Measurements from ENCODE around the gene IKZF5. TPM values are rescaled to one million over a fixed set of nuclear protein-coding genes. Genes with fewer than 3 reads are reported as not detected.

IKZF5 gene, protein sequence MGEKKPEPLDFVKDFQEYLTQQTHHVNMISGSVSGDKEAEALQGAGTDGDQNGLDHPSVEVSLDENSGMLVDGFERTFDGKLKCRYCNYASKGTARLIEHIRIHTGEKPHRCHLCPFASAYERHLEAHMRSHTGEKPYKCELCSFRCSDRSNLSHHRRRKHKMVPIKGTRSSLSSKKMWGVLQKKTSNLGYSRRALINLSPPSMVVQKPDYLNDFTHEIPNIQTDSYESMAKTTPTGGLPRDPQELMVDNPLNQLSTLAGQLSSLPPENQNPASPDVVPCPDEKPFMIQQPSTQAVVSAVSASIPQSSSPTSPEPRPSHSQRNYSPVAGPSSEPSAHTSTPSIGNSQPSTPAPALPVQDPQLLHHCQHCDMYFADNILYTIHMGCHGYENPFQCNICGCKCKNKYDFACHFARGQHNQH
- total RNA-seq: 1.6 and 1.7 TPM in 2 replicates

DNA sequence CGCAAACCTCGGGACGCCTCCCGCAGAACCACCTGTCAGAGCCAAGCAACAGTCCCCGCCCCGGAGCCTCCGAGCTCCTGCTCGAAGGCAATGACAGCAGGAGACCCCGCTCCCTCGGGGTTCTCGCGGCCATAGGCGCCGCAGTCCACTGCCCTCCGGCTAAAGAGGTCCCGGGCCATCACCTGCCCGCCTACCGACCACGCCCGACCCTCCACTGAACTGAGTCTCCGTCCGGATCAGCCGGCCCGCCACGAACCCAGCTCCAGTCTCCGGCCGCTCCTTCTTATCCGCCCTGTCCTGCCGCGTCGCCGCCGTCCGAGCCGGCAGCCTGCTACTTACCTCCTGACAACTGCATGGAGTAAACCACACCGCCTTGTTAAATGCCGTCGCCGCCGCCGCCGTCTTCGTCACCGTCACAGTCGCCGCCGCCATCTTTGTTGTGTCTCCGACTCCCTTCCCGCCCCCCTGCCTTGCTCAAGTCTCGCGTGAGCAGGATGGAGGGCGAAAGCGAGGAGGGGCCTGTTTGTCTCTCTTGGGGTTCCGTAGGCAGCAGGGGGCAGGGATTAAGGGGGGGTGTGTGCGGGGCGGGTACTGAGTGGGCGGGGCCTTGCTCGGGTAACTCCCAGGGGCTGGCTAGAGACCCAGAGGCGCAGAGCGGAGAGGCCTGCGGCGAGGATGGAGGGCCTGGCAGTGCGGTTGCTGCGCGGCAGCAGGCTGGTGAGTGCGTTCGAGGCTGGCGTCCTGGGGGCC, at the start of gene IKZF5, which contains the start of gene ACADSB:
TSS of gene IKZF5 (minus strand) at position 441 of the 750 bp plus-strand sequence. CDS start 10,170 bp downstream, outside the sequence.
TSS of gene ACADSB (plus strand) at position 652 of the 750 bp plus-strand sequence. CDS start at position 676, 24 bp downstream.

DNA sequence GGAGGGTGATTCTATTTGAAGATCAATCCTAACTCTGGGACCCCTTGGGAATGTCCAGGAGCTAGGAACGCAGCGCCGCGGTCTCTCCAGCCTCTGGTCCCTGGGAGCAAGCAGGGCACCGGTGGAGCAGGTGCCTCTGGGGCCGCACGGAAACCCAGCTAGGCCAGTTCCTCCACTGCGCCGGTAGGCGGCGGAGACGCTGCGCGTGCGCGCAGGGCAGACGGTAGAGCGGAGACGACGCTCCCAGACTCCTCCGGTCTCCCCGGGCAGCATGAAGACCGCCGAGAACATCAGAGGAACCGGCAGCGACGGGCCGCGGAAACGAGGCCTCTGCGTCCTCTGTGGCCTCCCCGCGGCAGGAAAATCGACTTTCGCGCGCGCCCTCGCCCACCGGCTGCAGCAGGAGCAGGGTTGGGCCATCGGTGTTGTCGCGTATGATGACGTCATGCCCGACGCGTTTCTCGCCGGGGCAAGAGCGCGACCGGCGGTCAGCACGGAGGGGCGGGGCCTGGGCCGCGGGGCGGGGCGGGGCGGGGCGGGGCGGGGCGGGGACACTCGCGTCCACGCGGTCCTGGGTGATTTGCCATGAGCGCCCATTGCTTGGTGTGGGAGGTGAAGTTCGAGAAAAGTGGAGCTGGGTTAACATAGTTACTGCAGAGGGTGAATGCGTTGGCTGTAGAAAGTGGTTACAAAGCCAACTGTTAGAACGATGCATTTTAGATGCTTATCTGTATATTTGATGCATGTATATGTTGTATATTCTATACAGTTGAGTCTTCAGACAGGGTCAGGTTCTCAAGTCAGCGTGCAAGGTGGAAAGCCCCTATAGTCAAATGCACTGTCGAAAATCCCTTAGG, 28.2 kb downstream of the IKZF5 start, which contains the start of gene PSTK:
TSS of gene PSTK (plus strand) at position 193 of the 857 bp plus-strand sequence. CDS start at position 272, 79 bp downstream.

DNA sequence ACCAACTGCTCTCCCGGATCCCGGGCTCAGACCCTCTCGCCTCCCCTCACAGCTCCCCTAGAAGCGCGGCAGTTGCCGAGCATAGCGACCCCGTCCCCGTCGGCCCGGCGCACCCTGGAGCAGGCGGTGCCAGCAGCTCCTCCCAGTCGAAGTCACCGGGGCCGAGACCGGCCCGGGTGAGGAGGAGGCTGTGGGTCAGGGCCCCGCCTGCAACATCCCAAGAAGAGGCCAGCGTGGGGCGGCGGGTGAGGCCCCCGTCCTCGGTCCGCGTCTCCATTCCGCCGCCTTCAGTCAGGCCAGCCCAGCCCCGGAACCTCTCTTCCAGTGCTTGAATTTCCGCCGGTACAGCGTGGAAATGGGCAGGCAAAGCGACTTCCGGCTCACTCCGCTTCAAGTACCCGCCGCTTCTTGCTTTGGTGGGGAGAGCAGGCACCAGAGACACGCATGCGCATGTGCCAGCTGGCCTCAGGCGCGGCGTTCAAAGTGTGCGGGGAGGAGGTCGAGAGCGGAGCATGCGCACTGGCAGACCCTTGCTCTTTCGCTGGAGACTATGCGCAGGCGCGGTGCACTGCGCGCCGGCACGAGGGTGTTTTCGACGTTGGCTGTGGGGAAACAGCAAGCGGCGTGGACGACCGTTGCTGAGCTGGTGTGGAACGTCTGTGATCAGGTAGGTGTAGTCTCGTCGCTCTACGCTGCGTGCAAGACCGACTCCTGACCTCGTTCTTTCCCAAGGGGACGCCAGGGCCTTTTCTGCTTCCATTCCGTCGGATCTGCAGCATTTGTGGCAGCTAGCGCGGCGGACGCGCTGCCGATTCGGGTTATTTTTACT, 54.5 kb downstream of the IKZF5 start, which contains the start of gene C10orf88:
TSS of gene C10orf88 (minus strand) at position 326 of the 829 bp plus-strand sequence. CDS start at position 277, 49 bp downstream.

Other genes starting within 250 kb of the IKZF5 start
- gene CUZD1, start 162.9 kb downstream of the IKZF5 start, total RNA-seq: 0.45 and 0.84 TPM in 2 replicates
- 2.0 and 4.5 TPM in 2 replicates for gene FAM24B, start 129.2 kb downstream of the IKZF5 start, total RNA-seq
- gene FAM24A, start 98.2 kb downstream of the IKZF5 start, total RNA-seq: not detected in 2 replicates
- 5.4 and 5.8 TPM in 2 replicates for gene C10orf88, start 54.6 kb downstream of the IKZF5 start, total RNA-seq
- gene PSTK, start 28.4 kb downstream of the IKZF5 start, total RNA-seq: 3.5 and 4.6 TPM in 2 replicates
- 4.8 and 5.7 TPM in 2 replicates for gene ACADSB, start 211 bp upstream of the IKZF5 start, total RNA-seq
- gene HMX3, start 127.2 kb upstream of the IKZF5 start, total RNA-seq: not detected in 2 replicates
- not detected in 2 replicates for gene HMX2, start 139.3 kb upstream of the IKZF5 start, total RNA-seq
- 231 and 240 TPM in 2 replicates for gene BUB3, start 145.6 kb upstream of the IKZF5 start, total RNA-seq

Data from bronchus fibroblast of lung (primary cell).